HS-27A (cell line): ENCODE measurements around the gene PHLPP1.
"Not testable (repeated sequence)": the region's sequence is repeated elsewhere in the genome, so short reads cannot be mapped to it uniquely, and the experiment has no call there.

Source experiments
- DNase-seq: peaks from one replicate; pipeline ENCODE4 v3.0.0-alpha.2; 2012; ENCODE audit warnings: low read depth, missing footprints

The PHLPP1 gene

DNA sequence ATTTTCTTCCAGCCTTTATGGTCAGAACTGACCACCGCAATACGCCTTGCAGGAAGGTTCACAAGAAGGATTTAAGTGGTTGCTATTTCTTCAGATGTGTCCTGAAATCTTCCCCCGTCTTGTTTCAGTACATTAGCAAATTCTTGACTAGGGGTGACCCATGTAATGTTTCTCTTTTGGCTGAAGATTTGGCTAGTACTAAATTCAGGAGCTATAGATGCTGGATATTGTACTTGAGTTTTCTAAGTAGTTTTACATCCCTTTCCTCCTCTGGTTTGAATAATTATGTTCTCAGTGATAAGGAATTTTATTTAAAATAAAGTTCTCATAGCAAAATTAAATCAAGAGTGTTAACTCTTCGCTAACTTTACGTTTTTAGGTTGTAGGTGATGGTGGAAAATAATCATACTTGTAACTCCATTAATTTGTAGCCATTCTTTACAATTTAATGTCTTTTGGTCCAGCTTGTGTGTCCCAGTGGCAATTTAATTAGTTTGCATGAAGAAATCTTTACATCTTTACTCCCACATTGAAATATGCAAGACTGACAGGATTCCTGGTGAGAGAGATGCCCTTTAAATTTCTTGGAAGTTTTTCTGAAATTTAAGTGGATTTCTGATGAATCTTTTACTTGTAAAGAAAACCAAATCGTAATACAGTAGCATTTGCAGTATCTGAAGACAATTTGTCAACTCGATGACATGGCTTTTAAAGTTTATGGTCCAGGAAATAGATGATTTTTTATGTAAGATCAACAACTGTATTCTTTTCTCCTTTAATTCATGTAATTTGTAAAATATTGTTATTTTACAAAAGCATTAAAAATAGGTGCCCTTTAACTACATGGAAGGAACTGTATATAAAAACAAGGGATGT is 2.8 kb downstream of the PHLPP1 start:
- DNase-seq, result no peak

DNA sequence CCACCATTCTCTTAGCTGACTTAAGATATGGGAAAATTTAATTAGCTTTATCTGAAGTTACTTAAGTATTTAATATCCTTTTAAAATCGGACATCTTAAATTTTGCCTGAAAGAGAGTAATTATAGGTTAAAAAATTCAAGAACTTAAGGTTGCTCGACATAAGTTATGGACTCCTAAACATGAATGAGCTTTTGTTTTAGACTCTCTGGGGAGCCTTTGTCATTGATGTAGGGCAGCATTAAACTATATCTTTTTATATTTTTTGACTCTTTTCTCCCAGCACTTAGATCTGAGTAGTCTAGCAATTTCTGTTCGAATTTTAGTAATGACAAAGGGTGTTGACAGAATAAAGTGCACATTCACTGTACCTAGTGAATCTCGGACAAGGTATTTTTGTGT is 4.7 kb downstream of the PHLPP1 start:
- no peak for DNase-seq

DNA sequence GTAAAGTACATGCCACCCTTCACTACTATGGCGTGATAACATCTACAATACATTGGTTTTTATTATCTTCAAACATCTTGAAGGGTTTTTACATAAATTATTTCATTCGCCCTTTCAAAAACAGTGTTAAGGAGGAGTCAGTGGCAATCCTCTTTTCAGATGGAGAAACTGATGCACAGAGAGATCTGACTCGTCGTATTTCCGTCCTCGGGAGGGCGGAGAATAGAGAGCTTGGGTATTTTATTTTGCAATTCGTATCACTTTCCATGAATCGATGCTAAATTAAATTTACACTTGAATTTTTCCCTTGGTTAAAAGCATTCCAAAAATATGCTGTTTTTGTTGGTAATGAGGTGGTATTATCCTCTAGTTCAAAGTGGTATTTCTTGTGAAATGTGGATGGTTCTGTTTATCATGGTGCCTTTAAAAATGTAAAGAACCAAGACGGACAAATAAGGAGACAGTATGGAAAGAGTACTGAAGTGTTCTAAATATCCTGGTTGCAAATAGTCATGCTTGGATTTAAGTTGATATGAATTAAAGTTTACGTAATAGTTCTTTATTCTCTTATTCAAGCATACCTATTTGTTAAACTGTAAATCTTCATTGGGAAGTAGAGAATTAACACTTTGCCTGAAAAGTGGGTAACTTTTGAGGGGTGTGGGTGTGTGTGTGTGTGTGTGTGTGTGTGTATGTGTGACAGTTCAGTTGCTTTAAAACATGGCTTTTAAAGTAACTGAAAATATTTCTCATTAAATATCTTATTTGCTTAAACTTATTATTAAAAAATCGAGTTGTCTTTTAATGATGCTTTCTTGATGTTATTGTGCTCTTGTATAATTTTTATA is 5.6 kb downstream of the PHLPP1 start:
- no peak for DNase-seq

DNA sequence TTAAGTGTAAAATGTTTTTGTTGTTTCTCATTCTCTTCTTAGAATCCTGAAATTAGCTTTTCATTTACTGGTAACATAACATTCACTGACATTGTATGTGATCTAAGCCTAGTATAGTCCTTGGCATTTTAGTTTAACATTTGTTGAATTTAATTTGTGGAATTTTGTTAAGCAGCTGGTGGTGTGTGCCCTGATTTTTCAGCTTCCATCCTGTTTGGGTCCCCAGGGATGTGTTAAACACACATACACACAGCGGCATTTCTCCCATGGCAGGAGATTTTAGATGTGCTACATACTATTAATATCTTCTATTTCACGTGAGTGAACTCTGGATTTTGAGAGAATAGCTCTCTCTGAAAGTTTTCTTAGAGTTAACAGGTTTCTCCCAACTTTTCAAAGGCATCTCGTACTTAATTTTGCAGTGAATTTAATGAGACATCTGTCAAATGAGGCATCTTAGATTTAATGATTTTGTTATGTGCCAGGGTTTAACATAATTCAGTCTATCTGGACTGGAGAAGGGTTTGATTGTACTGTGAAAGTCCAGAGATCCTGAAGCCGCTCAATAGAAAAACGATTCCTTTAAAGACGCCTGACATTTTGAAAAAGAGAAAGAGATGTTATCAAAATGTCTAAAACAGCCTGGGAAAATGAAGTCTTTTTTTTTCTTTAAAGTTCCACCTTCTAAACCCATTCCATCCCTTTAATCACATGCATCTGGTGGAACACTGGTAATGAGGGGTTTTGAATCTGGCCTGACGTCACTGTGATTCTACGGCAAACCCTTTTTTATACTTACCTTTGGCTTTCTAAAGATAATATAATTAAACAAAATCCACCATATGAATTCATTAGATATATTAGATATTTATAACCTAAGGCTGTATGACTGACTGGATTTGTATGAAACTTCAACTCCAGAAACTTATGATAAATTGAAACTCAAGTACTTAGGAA is 6.8 kb downstream of the PHLPP1 start:
- DNase-seq, result no peak

DNA sequence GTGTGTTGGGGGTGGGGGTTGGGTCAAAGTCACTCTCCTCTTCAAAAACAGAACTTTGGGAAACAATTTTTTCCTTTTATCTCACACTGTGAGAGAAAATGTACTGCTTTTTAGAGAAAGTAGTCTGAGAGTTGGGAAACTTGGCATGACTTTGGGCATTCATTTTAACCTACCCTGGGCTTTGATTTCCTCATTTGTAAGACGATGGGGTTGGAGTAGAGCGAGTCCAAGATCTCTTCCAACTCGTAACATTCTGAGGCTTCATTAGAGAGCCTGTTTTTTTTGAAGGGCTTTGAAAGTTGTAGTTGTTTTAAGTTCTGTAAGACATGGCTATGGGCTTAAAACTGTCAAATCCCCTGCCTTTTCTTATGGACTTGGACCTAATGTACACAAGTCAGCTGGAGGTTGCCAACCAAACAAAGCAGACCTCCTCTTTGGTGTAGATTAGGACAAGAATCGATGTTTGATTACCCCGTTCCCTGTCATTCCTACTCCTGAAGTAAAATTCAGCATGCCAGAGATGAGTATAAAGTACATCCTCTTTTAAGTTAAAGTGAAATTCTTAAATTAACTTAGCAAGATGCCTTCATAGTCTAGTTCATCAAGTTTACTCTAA is 8.4 kb downstream of the PHLPP1 start:
- DNase-seq, result no peak

DNA sequence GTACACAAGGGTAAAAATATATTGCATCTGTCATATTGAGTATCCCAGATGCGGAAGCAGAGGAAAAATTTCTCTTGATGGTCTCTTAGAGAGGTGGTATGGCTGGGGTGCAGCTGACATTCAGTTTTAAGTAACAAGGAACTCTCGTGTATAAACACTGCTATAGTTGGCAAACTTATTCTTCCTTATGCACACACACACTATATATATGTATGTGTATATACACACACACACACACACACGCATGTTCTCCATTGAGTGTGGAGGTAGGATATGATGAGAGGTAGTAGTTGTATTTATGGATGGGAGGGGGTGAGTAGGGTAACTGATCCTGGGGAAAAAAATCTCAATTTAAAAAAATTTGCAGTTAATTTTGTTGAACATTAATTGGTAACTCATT is 10.6 kb downstream of the PHLPP1 start:
- DNase-seq, result no peak

DNA sequence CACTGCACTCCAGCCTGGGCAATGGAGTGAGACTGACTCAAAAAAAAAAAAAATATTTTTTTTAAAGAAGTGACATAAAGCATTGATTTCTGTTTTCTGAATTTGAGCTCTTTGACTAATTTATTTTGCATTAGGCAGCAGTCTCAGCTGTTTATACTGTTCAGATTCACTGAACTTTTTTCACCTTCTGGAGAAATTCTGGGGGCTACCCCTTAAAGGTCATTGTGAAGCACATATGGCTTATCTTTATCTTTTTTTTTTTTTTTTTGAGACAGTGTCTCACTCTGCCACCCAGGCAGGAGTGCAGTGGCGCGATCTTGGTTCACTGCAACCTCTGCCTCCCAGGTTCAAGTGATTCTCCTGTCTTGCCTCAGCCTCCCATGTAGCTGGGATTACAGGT is 12.9 kb downstream of the PHLPP1 start:
- DNase-seq, result no peak

DNA sequence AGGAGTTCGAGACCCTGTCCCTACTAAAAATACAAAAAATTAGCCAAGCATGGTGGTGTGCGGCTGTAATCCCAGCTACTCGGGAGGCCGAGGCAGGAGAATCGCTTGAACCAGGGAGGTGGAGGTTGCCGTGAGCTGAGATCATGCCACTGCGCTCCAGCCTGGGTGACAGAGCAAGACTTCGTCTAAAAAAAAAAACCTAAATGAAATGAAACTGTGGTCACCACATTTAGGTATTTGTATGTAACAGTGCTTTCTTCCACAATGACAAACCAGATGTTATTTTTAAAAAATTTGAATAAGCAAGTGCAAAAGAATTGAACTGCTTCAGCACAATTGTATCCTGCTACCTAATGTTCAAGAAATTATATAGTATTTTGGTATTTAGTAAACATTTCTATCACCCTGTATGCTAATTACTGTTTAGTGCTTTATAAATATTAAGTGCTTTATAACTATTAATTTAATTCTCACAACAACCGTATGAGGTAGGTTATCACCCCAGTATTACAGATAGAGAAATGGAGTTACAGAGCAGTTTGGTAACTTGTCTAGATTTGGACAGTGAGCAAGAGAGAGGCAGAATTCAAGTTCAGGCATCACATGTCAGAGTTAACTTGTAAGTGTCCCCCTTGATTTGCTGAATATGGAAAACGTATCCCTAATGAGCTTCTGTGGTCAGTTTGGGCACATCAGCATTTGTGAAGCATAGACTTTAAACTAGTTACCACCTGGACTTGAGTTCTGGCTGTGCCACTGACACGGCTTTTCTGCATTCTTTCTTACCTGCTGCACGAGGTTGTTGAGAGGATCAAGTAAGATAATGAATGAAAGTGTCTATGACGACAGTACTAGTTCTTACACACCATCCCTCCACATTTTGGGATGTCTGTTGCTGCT is 14.4 kb downstream of the PHLPP1 start:
- no peak for DNase-seq

DNA sequence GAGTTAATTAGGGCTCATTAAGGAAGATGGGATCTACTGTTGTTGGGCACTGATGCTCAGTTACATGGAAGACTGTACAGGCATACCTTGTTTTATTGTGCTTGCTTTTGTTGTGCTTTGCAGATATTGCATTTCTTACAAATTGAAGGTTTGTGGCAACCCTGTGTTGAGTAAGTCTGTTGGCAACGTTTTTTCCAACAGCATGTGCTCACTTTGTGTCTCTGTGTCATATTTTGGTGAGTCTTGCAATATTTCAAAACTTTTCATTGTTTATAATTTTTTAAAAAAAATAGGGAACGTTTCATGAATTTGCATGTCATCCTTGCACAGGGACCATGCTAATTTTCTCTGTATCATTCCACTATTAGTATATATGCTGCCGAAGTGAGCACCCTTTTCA is 15.6 kb downstream of the PHLPP1 start:
- no peak for DNase-seq

DNA sequence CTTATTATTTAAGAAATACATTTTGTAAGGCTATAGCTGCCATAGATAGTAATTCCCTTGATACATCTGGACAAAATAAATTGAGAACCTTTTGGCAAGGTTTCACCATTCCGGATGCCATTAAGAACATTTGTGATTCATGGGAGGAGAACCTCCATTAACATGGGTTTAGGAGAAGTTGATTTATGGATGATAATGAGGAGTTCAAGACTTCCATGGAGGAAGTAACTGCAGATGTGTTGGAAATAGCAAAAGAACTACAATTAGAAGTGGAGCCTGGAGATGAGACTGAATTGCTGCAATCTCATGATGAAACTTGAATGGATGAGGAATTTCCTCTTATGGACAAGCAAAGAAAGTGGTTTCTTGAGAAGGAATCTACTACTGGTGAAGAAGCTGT is 17.3 kb downstream of the PHLPP1 start:
- DNase-seq, result no peak

DNA sequence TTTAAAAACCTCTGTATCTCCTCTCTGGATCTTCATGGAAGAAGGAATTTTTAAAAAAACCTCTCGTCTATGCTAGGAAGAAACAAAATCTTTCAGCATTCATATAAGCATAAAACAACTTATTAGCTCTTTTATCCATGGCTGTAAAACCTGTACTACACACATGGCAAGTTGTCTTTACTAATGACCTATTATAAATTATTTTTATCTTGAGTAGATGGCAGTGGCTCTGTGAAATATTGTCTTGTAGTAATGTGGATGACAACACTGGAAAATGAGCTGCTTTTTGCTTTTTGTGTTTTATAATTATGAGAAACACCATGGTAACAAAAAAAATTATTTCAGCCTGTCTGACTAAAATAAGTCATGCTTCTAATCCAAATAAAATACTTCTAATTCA is 18.9 kb downstream of the PHLPP1 start:
- no peak for DNase-seq

DNA sequence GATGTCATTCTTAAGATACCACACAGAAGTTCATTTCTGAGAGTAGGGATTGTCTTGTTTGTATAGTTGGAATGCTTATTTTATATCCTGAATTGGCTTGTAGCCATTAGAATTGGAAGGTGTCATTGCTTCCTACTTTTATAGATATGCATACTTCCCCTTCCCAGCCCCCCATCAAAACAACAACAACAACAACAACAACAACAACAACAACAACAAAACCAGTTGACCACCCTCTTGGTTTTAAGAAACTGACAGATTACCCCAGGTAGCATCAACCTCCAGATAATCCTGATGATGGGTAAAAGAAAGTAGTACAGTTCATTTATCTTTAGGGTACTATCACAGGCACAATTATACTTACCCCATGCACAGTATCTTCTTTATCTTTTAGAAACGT is 20.0 kb downstream of the PHLPP1 start:
- no peak for DNase-seq

DNA sequence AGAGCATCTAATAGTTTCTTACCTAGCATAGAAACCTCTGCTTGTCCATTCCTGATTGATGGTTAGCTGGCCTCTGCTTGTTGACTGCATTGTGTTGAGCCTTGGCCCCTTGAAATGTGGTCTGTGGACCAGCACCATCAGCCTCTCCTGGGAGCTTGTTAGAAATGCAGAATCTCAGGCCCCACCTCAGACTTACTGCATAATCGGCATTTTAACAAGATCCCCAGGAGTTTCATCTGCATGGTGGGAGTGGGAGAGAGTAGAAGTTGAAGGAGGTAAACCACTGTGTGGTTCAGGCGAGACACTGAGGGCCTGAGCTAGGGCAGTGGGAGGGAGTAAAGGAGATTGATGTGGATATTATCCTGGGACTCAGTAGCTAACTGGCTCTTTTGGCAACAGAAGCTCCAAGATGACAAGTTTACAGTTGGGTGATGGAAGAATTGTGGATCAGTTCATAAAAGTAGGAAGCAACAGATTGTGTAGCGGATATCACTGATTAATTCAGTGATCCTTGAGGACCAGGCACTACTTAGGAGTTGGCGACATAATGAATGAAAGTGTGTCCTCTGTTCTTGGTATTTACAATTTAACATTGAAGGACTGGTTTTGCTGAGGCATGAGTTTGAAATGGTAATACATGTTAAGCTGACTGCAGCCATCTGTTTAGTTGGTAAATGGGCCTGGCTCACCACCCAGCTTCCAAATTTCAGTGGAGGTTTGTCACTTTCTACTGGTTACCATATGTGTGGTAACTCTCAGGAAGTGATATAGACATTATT is 20.9 kb downstream of the PHLPP1 start:
- no peak for DNase-seq

DNA sequence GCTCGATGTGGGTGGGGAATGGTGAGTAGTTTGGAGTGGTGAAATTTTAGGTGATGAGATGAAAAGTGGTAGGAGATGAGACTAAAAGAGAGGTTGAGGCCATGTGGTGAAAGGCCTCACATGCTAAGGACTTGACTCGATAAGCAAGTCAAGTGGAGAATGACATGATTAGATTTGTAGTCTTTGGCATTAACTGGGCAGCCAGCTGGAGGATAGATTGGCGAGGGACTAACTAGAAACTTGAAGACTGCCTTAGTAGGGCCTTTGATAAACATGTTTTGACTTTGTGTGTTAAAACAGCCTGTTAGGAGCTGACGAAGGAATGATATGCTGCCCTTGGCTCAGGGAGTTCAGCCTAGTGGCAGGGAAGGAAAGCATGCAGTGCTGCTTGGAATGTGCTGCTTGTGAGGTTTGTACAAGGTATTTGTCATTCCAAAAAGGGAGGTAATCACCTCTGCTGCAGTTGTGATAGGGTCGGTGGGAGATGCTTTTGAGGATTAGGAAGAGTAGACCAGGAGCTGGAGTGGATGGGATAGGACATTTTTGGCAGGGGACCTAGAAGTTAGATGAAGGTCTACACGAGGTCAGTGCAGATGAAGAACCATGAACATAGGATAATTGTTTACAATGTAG is 22.0 kb downstream of the PHLPP1 start:
- no peak for DNase-seq

DNA sequence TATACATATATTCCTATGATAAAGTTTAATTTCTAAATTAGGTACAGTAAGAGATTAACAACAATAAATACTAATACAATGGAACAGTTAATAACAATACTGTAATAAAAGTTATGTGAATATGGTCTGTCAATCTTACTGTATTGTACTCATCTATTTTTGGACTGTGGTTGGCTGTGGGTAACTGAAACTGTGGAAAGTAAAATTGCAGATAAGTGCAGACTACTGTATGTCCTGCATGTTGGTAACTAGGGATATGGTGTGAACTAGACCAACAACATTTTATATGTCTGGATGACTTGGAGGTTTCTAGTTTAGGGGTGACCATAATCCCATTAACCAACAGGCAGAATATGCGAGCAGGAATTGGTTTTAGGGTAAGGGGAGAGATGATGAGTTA is 23.3 kb downstream of the PHLPP1 start:
- no peak for DNase-seq

DNA sequence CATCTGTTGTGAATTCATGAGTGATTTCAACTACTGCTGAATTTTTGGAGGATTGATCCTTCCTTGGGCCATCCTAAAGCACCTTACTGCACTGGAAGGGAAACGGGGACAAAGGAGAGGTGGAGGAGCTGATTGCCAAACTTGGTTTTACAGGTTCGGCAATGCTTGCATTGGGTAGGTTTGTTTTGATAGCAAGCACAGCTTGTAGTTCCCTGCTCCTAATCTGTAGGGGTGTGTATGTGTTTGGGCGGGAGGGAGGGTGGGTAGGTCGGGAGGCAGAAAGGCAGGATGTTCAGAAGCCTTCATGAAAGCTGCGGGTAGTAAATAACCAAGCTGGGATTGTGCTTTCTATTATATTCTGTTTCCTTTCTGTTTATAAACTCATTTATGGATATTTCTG is 24.6 kb downstream of the PHLPP1 start:
- DNase-seq, result no peak

DNA sequence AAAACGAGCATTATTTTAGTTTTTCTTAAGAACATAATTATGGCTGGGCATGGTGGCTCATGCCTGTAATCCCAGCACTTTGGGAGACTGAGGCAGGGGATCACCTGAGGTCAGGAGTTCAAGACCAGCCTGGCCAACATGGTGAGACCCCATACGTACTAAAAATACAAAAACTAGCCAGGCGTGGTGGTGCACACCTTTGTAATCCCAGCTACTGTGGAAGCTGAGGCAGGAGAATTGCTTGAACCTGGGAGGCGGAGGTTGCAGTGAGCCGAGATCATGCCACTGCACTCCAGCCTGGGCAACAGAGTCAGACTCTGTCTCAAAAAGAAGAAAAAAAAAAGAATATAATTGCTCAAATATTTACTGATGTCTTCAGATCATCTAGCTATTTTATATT is 25.3 kb downstream of the PHLPP1 start:
- DNase-seq, result not testable (repeated sequence)

DNA sequence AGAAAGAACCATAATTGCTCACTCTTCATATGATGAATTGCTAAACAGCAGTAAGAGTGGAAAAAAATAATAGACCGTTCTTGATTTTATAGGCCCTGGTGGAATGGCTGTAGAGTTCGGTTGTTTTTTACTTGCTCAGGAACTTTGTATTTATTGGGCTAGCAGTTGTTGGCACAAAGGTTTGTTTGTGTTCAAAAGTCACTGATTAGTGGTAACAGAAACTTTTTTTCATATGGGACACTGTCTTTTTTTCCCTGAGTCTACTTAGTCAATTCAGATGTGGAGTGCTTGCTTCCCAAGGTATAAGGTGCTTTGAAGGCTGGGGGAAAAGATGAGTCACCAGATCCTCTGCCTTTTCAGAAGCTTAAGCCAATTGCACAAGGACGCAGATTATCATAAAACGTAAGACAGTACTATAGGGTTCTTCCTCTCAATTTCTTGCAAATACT is 25.8 kb downstream of the PHLPP1 start:
- no peak for DNase-seq

DNA sequence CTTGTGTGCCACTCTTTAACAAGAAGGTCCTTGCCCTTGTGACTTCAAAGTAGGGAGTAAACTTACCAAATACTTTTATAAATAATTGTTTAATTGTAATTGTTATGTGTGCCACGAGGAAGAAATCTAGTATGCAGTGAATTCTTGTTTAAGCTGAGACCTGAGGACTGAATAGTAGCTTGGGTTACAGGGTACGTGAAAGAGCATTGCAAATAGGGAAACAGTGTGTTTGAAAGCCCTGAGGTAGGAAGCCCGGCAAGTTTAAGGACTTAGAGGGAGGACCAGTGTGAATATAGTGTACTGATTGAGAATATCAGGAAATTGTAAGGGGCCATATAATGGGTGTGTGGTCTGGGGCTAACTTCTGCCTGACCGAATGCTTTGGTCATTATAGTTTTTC is 26.2 kb downstream of the PHLPP1 start:
- no peak for DNase-seq
